COR-L47 (cell line): ENCODE measurements around the gene VWF.

Experiments
- DNase-seq: peaks from one replicate; lab custom pipeline; 2025; lab: John Stamatoyannopoulos, UW

VWF gene

DNA sequence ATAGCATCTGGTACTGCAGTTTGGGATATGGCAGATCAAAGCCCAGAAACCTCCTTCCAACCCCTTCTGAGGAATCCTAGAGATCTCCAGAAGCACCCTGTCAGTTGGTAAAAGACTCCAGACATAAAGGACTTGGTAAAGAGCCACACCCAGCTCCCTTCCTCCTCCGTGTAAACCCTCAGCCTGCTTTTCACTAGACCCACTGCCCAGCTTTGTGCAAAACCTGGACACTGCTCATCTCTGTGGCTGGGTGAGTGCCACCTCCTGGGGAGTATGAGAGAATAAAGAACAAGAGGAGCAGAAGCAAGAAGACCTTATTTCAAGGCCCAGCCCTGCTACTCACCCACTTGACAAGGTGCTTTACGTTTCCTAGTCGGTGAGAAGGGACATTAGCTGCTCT lies 212.5 kb downstream of the VWF start:
- DNase-seq, result no peak

DNA sequence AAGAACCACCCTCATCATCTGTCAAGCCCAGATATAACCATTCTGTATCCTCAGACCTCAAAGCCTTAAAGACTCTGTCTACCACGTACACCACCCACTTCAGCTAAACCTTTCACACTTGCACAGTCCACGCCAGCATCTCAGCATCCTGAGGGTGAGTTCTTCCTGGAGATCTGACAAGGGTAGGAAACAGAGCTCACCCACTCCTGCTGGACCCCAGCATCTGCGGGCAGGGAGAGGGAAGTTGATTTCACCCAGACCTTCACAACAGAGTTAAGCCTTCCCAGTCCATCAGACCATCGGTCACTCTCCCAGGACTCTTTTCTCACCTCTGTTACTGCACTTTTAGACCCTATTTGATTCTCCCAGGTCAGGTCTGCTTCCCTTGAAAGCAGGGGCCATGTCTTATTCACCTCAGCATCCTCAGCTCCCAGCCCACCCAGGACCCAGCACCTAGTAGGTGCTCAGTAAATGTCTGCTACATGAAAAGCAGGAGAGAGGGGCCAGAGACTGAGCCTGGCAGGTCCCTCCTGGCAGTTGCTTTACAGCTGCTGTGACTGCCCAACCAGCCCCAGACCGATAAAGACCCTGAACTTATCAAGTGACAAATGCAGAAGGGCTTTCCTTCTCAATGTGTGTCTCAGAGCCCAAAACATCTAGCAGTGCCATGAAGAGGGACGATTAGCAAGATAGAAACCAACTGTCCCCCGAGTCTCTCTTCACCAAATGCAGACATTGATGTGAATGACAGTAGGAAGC lies 213.5 kb downstream of the VWF start:
- no peak for DNase-seq

DNA sequence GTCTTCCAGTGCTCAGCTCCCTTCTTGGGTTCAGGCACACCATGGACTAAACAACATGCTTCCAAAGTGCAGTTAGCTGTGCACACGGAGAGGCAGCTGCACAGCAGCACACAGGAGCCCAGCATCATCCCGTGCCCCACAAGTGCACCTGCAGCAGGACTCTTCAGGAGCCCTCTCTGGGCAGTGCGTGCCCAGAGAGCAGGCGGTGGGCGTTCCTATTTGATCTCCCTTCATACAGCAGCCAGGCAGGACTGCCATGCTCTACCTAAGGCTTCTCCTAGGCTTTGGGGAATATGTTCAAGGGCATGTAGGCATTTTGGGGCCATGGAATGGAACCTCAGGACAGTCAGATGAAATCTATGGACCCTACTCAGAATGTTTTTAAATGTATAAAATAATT lies 214.9 kb downstream of the VWF start:
- DNase-seq, result no peak

DNA sequence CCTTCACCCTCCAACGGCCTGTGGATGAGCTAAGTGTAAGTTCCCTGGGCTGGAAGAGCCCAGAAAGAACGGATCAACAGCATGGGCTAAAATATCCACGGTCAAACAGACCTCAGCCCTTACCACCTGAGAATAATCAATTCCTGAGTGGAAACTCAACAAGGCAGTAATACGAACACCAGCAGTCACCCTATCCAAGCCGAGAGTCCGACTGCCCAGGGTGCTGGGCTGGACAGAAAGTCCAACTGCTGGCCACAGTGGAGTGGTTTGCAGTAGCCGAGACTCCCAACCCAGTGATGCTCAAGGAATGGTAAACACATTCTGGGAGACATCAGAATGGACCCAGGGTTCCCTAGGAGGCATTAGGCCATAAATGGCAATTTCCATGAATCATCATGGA lies 216.2 kb downstream of the VWF start:
- no peak for DNase-seq

DNA sequence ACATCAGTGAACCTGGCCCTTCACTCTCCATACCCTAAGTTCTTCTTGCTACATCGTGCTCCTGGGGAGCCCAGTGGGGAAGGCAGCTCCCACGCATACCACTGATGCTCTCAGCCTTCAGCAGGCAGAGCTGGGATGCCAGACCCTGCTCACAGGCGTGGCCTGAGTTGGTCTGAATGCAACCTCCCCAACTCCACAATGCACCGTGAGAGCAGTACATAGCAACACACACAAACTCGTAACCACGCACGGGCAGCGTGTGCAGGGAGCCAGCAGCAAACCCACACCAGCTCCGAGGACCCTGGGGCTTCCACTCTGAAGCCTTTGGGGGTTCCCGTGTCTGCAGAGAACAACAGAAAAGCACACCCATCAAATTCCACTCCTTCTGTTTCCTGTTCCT lies 216.7 kb downstream of the VWF start:
- DNase-seq, result no peak

DNA sequence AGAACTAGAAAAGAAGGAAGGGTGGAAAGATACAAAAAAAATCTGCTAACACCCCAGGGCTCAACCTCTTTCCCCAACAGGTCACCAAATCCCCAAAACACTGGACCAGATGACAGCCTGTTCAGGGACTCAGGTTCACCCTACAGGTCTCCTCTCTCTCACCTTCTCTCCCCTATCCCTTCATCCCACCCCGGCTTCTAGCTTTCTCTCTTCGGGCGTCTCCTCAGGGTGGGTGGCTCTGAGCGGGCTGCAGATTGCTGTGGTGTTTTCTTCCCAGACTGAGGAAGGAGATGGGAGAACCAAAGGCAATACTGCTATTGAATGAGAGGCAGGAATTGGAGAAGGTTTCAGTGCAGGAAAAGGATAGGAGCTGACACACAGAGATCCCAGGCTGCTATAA lies 218.7 kb downstream of the VWF start:
- DNase-seq, result no peak

DNA sequence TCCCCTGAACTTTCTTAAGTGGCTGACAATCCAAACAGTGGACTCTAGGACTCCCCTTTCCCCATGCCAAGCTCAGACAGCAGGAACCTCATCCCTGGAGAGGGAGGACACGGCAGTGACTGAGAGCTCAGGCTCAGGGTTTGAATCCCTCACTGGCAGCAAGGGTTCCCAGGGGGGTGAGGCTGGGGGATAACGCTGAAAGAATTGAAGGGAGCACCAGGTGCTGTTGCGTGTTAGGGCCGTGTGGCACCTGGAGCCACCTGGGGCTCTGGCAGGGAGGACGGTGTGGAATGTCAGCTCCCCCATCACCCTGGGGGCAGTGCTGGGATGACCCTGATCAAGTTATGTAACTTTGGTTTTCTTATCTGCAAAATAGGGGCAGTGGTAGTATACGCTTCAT lies 219.5 kb downstream of the VWF start:
- DNase-seq, result no peak

DNA sequence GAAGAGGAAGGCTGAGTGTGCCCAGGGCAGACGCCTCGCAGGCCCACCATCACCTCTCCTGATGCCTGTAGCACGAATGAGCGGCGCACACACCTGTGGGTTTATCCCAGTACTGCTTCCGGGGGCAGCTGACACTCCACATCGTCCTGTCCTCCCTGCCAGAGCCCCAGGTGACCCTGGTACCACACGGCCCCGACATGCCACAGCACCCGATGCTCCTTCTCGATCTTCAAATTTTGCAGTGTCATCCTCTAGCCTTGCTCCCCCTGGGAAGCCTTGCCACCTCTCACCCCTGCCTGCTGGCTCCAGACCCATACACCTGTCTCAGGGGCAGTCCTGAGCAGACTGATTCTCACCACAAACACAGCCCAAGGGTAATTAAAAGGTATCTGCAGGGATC lies 220.0 kb downstream of the VWF start:
- no peak for DNase-seq

DNA sequence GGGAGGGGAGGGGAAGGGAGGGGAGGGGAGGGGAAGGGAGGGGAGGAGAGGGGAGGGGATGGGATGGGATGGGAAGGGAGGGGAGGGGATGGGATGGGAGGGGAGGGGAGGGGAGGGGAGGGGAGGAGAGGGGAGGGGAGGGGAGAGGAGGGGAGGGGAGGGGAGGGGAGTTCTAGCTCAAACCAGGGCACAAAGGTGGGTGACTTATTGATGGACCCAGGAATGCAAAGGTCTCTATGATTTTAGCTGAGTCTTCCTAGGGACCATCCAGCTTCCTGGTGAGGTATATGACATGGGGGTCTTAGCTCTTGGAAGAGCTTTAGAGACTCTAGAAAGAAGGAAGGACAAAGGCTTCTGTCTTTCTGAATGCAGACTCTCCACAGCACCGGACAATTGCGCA lies 221.7 kb downstream of the VWF start:
- no peak for DNase-seq

DNA sequence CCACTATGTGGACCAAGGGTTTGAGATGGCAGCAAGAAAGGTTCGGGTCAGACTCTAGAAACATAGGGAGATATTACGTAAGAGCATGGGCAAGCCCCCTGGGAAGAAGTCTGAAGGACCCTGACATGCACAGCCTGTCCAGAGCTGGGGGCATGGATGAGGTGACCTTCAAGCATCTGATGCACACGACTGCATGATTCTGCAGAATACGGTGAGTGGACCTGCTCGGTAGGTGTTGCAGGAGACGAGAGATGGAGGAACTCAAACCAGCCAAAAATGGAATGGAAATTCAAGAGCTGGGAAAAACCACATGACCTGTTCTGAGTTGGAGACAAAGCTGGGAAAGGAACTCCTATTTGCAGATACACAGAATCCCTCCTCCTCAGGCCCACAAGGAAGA lies 223.1 kb downstream of the VWF start:
- no peak for DNase-seq

DNA sequence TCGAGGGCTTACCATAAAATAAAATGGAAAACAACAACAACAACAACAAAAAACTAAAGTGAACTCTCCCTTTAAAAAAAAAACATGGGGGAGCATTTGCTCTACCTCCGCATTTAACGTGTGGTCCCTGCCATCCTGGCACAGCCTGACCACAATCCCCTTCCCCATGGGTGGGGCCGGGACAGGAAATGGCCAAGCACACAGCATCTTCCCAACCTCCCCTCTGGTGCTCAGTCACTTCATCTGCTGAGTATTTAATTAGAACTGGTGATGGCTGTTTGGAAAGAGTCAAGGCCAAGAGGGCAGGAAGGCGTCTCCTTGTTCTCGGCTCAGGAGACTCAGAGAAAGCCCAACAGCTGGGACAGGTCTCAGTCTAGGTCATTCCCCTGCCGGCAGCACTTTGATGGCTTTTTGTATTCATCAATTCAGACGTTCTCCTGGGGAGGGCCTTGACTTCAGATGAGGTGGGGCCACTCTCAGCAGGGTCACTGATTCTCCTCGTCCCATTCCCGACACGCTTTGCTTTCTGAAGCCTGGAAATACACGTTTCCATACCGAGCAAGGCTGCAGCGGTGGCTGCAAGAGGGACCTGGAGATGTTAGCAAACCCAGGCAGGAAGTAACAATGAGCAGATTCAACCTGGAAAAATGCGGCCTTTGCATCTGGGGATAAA lies 223.8 kb downstream of the VWF start:
- DNase-seq, result no peak

DNA sequence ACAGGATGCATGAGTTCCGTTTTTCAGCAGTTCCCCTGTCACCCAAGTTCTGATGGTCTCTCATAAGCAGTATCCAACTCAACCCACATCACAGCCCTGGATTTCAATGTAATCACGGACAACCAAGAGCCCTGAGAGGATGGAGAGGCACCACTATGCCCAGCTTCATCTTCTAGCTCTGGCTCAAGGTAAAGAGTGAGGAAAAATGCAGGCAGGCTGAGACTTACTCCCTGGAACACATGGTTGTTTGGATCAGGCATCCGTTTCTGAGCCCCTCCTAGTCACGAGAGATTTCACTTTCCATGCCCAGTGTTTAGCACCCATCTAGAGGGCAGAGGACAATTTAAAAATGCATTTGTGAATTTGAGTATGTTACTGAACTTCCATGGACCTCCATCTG lies 224.4 kb downstream of the VWF start:
- no peak for DNase-seq

DNA sequence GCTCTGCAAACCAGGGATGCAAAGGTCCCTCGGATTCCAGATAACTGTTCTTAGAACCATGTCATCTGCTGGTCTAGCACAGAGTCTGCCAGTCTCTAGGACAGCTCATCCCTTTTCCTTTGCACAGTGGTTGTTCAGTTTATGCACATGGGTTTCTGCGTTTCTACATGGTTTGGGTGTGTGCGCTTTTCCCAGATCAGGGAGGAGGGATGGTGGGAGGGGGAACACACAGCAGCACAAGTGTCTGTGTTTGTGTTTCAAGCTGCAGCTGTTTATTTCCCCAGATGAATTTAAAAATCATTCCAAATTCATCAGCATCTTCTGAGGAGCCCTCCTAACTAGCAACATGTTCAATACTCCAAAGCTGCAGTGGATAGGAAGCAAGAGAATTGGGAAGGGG lies 224.8 kb downstream of the VWF start:
- no peak for DNase-seq

DNA sequence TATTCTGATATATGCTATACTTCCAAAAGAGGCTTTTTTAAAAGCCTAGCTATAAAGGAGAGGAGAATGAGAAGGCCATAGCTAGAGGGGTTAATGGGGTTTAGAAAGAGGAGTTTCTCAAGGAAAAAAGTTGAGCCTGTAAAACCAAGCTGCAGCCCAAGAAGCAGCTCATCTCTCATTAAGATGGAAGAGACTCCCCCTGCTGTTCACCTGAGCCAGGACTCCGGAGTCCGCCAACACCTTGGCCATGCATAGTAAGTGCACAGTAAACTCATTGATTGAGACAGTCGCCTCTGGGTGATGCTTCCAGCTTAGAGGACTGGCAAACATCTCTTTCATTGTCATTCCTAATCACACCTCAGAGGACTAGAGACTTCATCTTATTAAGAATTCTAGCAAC lies 225.6 kb downstream of the VWF start:
- DNase-seq, result no peak
